Vagina (tissue), 2 donors: ENCODE results near the gene HNF1A.

Experiments used
- CTCF ChIP-seq, 3 experiments: fragments of 450-650 bp in 2 of 3; fragments of 200-600 bp in 1 of 3; sonication (generic) in 1 of 3; IDR thresholded peaks; one replicate each; pipeline ENCODE4 v1.5.1; 2017 to 2019; ENCODE audit warnings: antibody characterized with exemption in 3 of 3, mild to moderate bottlenecking in 2 of 3, moderate library complexity in 2 of 3
- POLR2AphosphoS5 ChIP-seq, 2 donors: sonication (generic); formaldehyde crosslinking; IDR thresholded peaks; one replicate each; pipeline ENCODE4 v1.9.0; 2017; ENCODE audit warnings: antibody characterized with exemption in 2 of 2, mild to moderate bottlenecking in 2 of 2, low read depth in 1 of 2; ENCODE audit not compliant: insufficient read depth in 1 of 2

GRCh38 chr12:120938496-120938895 lies 39.8 kb upstream of the HNF1A start:
- no peak for TF ChIP-seq CTCF (IDR thresholded peaks at IDR 0.05)
- no peak for TF ChIP-seq POLR2AphosphoS5 (IDR thresholded peaks at IDR 0.05; ENCODE audit: insufficient read depth in 1 of 2, low read depth in 1 of 2)
